Breast epithelium (tissue), 4 donors: ENCODE results near the gene KIFC1. TPM values are rescaled to one million over a fixed set of nuclear protein-coding genes. Genes with fewer than 3 reads are reported as not detected.

Source experiments
- DNase-seq, 2 donors: peaks; one replicate each; pipeline ENCODE4 v3.0.0-alpha.2; 2019; ENCODE audit warnings: low spot score in 2 of 2
- H3K27ac ChIP-seq, 2 donors: fragments of 200-600 bp; sonication (generic) in 1 of 2; one replicate each; pipeline ENCODE4 v1.5.1; 2016 to 2019; ENCODE audit warnings: mild to moderate bottlenecking in 1 of 2
- H3K27me3 ChIP-seq, 2 donors: fragments of 200-600 bp; sonication (generic) in 1 of 2; one replicate each; pipeline versions ENCODE4 v1.5.1 to v1.6.0; 2017 to 2019; ENCODE audit warnings: control low read depth in 1 of 2, mild to moderate bottlenecking in 1 of 2
- H3K36me3 ChIP-seq: fragments of 200-600 bp; one replicate; pipeline ENCODE4 v1.5.1; 2019
- H3K4me1 ChIP-seq, 2 donors: fragments of 200-600 bp; sonication (generic); one replicate each; pipeline ENCODE4 v1.5.1; 2016 to 2019; ENCODE audit warnings: control low read depth in 1 of 2
- H3K4me3 ChIP-seq, 3 donors: fragments of 200-600 bp; sonication (generic); 1 replicate in 2 of 3; 2 replicates in 1 of 3; pipeline ENCODE4 v1.5.1; 2016 to 2019; ENCODE audit warnings: mild to moderate bottlenecking in 3 of 3, moderate library complexity in 2 of 3
- H3K9me3 ChIP-seq, 2 donors: fragments of 200-600 bp; sonication (generic) in 1 of 2; one replicate each; pipeline ENCODE4 v1.5.1; 2016 to 2019; ENCODE audit warnings: control low read depth in 1 of 2
- CTCF ChIP-seq, 3 donors: fragments of 450-650 bp; IDR thresholded peaks; one replicate each; pipeline ENCODE4 v1.5.1; 2016 to 2017; ENCODE audit warnings: antibody characterized with exemption in 3 of 3, mild to moderate bottlenecking in 3 of 3, moderate library complexity in 3 of 3
- POLR2A ChIP-seq: fragments of 450-650 bp; IDR thresholded peaks from one replicate; pipeline ENCODE4 v1.6.1; 2016; ENCODE audit warnings: antibody characterized with exemption, mild to moderate bottlenecking, moderate library complexity
- POLR2AphosphoS5 ChIP-seq, 3 donors: sonication (generic); formaldehyde crosslinking; IDR thresholded peaks; one replicate each; pipeline ENCODE4 v1.6.1; 2017; ENCODE audit warnings: antibody characterized with exemption in 3 of 3
- intact Hi-C: fragments of 100-400 bp; cut with DNase I; formaldehyde crosslinking; loops from one replicate; pipeline ENCODE4 v1.15.1; 2023; ENCODE audit warnings: low total_unique reads
- total RNA-seq, 3 donors: library from RNA; depleted of rRNA; stranded (reverse); fragments of >200 nt; gene quantifications; one replicate each; pipeline ENCODE4 v1.1.0, GENCODE V29; 2016

Gene KIFC1
- total RNA-seq, 3 donors from 2014 or later: 2.0 to 3.8 (median 3.2) TPM

GRCh38 chr6:33453393-33454008 lies 61.9 kb downstream of the KIFC1 start:
- peak overlapping the region; percentile 64 to 88 (median 70) for H3K4me3 ChIP-seq
- H3K4me1 ChIP-seq: peaks cover 0 to 6% of the 10 kb centered on the region in 2 donors
- peak overlapping the region in 1 of 2 donors; percentile 73 for H3K27ac ChIP-seq
- H3K36me3 ChIP-seq: no peaks in the 10 kb centered on the region
- no peak for TF ChIP-seq CTCF (IDR thresholded peaks at IDR 0.05)
- no peak for TF ChIP-seq POLR2AphosphoS5 (IDR thresholded peaks at IDR 0.05)
- DNase-seq: no peak
- intact Hi-C loops: no loop called here
- H3K9me3 ChIP-seq: no peaks in the 10 kb centered on the region
- no peaks in the 10 kb centered on the region for H3K27me3 ChIP-seq

- peak within 1 kb of the TSS; percentile 64 to 88 (median 70) for H3K4me3 ChIP-seq
- no peaks in the 10 kb centered on the region for H3K36me3 ChIP-seq
- H3K4me1 ChIP-seq: peaks cover 0 to 6% of the 10 kb centered on the region in 2 donors
- peak within 1 kb of the TSS; percentile 73 to 78 for H3K27ac ChIP-seq
- H3K9me3 ChIP-seq: no peaks in the 10 kb centered on the region
- peak; percentile 74 to 79 (median 78) for TF ChIP-seq POLR2AphosphoS5 (IDR thresholded peaks at IDR 0.05)
- no peak for TF ChIP-seq CTCF (IDR thresholded peaks at IDR 0.05)
- TF ChIP-seq POLR2A: peak; percentile 34
- DNase-seq: peak; percentile 96 to 98
- intact Hi-C loops: no loop called here
- no peaks in the 10 kb centered on the region for H3K27me3 ChIP-seq
These were observed 62.7 kb downstream of the KIFC1 start, which contains the start of gene ZBTB9 for GRCh38 chr6:33454009-33454946. Gene ZBTB9 (plus strand): TSS chr6:33454576. CDS start chr6:33455101, 525 bp downstream.

- intact Hi-C loops: no loop called here
- H3K4me3 ChIP-seq: peak overlapping the region; percentile 64 to 88 (median 70)
- H3K27ac ChIP-seq: no peak overlapping the region
- no peak for DNase-seq
- H3K9me3 ChIP-seq: no peaks in the 10 kb centered on the region
- H3K36me3 ChIP-seq: no peaks in the 10 kb centered on the region
- no peak for TF ChIP-seq POLR2AphosphoS5 (IDR thresholded peaks at IDR 0.05)
- no peak for TF ChIP-seq CTCF (IDR thresholded peaks at IDR 0.05)
- TF ChIP-seq POLR2A: no peak
- peaks cover 0 to 6% of the 10 kb centered on the region in 2 donors for H3K4me1 ChIP-seq
- H3K27me3 ChIP-seq: no peaks in the 10 kb centered on the region
These were observed 63.4 kb downstream of the KIFC1 start for GRCh38 chr6:33455051-33455450.

GRCh38 chr6:33456156-33456555 lies 64.5 kb downstream of the KIFC1 start:
- intact Hi-C loops: no loop called here
- Histone ChIP-seq H3K9me3 (no peaks in the 10 kb centered on the region), H3K4me1 (peaks cover 0 to 6% of the 10 kb centered on the region in 2 donors), H3K27ac (no peak overlapping the region), H3K36me3 (no peaks in the 10 kb centered on the region), H3K27me3 (no peaks in the 10 kb centered on the region), H3K4me3 (no peak overlapping the region)
- DNase-seq: no peak
- TF ChIP-seq POLR2AphosphoS5 (IDR thresholded peaks at IDR 0.05) (no peak), POLR2A (no peak), CTCF (IDR thresholded peaks at IDR 0.05) (no peak)

- TF ChIP-seq POLR2A (no peak), CTCF (IDR thresholded peaks at IDR 0.05) (no peak), POLR2AphosphoS5 (IDR thresholded peaks at IDR 0.05) (no peak)
- Histone ChIP-seq H3K27me3 (no peaks in the 10 kb centered on the region), H3K4me3 (no peak overlapping the region), H3K36me3 (no peaks in the 10 kb centered on the region), H3K4me1 (peaks cover 0 to 6% of the 10 kb centered on the region in 2 donors), H3K9me3 (no peaks in the 10 kb centered on the region), H3K27ac (no peak overlapping the region)
- no peak for DNase-seq
- intact Hi-C loops: no loop called here
These were observed 67.1 kb downstream of the KIFC1 start for GRCh38 chr6:33458676-33459075.
